Measurements from ENCODE around the gene PGRMC2. TPM values are rescaled to one million over a fixed set of nuclear protein-coding genes. Genes with fewer than 3 reads are reported as not detected.

PGRMC2 gene
- total and polyA plus RNA-seq, 2 donors (not counting 1 experiment from before 2014, with no cell fraction given): 4.7 to 30.7 TPM

- WGBS (ENCODE audit: insufficient coverage): 56% methylated on average over 1 of the region's 2 CpGs
- no peaks in the 10 kb centered on the region for H3K9me3 ChIP-seq (ENCODE audit: control extremely low read depth in 1 of 3, control insufficient read depth in 2 of 3, insufficient read depth in 1 of 3, low read length in 2 of 3)
- ATAC-seq (ENCODE audit: low read depth) (no peak), DNase-seq (no peak)
- H3K9ac ChIP-seq (ENCODE audit: low read length): no peak overlapping the region
- ChIA-PET POLR2A (interaction anchor here (0.6 kb wide), 1 partner anchor 248 kb away, joined by 5 read pairs; no protein-coding TSS in a partner anchor), CTCF (no interaction called here)
- Mint-ChIP-seq H3K27me3 (no peaks in the 10 kb centered on the region), H3K9me3 (ENCODE audit: insufficient read depth) (peaks cover 3% of the 10 kb centered on the region), H3K27ac (no peak overlapping the region), H3K4me1 (no peaks in the 10 kb centered on the region), H3K4me3 (no peak overlapping the region)
- H3K27ac ChIP-seq (ENCODE audit: low read length in 2 of 2): no peak overlapping the region
- H3K79me2 ChIP-seq (ENCODE audit: control insufficient read depth, insufficient read depth, low read length): no peaks in the 10 kb centered on the region
- no peak overlapping the region for H3K4me2 ChIP-seq (replicated peaks; ENCODE audit: low read depth, low read length, poor library complexity, severe bottlenecking)
- H4K20me1 ChIP-seq (ENCODE audit: control insufficient read depth, insufficient read depth, low read length, poor library complexity, severe bottlenecking): no peaks in the 10 kb centered on the region
- intact Hi-C loops (cut with micrococcal nuclease): no loop called here
- no peaks in the 10 kb centered on the region for H3K27me3 ChIP-seq (replicated peaks in 1 of 4; ENCODE audit: control extremely low read depth in 1 of 4, control insufficient read depth in 3 of 4, insufficient read depth in 4 of 4, low read length in 3 of 4)
- no peak overlapping the region for H2AFZ ChIP-seq (ENCODE audit: insufficient read depth, low read depth, low read length, poor library complexity, severe bottlenecking)
- H3K4me3 ChIP-seq (ENCODE audit: control extremely low read depth in 1 of 5, extremely low read depth in 1 of 5, insufficient read depth in 1 of 5, low read depth in 2 of 5, low read length in 4 of 5): no peak overlapping the region
- H3K36me3 ChIP-seq (replicated peaks in 1 of 2; ENCODE audit: control extremely low read depth in 1 of 2, control insufficient read depth in 1 of 2, extremely low read depth in 1 of 2, insufficient read depth in 2 of 2, low read length in 1 of 2): no peaks in the 10 kb centered on the region
- no peaks in the 10 kb centered on the region for H3K4me1 ChIP-seq (ENCODE audit: control insufficient read depth in 2 of 2, insufficient read depth in 2 of 2, low read length in 2 of 2)
- TF ChIP-seq EZH2 (IDR thresholded peaks at IDR 0.05; ENCODE audit: borderline replicate concordance, insufficient read depth, low read depth, low read length, poor library complexity, severe bottlenecking): no peak
- no peak for TF ChIP-seq CTCF (IDR thresholded peaks at IDR 0.05)
Observed at GRCh38 chr4:128227991-128228571, 59.5 kb downstream of the PGRMC2 start.

GRCh38 chr4:128225148-128225547, 62.5 kb downstream of the PGRMC2 start:
- no peaks in the 10 kb centered on the region for H3K4me1 ChIP-seq (ENCODE audit: control insufficient read depth in 2 of 2, insufficient read depth in 2 of 2, low read length in 2 of 2)
- no peak overlapping the region for H2AFZ ChIP-seq (ENCODE audit: insufficient read depth, low read depth, low read length, poor library complexity, severe bottlenecking)
- no peaks in the 10 kb centered on the region for H4K20me1 ChIP-seq (ENCODE audit: control insufficient read depth, insufficient read depth, low read length, poor library complexity, severe bottlenecking)
- WGBS (ENCODE audit: insufficient coverage): no CpG with 5 or more reads among the region's 2 CpGs
- H3K36me3 ChIP-seq (replicated peaks in 1 of 2; ENCODE audit: control extremely low read depth in 1 of 2, control insufficient read depth in 1 of 2, extremely low read depth in 1 of 2, insufficient read depth in 2 of 2, low read length in 1 of 2): no peaks in the 10 kb centered on the region
- intact Hi-C loops (cut with micrococcal nuclease): no loop called here
- Mint-ChIP-seq H3K4me1 (no peaks in the 10 kb centered on the region), H3K27ac (no peak overlapping the region), H3K27me3 (no peaks in the 10 kb centered on the region), H3K4me3 (no peak overlapping the region), H3K9me3 (ENCODE audit: insufficient read depth) (peaks cover 3% of the 10 kb centered on the region)
- H3K4me2 ChIP-seq (replicated peaks; ENCODE audit: low read depth, low read length, poor library complexity, severe bottlenecking): no peak overlapping the region
- H3K9me3 ChIP-seq (ENCODE audit: control extremely low read depth in 1 of 3, control insufficient read depth in 2 of 3, insufficient read depth in 1 of 3, low read length in 2 of 3): no peaks in the 10 kb centered on the region
- H3K4me3 ChIP-seq (ENCODE audit: control extremely low read depth in 1 of 5, extremely low read depth in 1 of 5, insufficient read depth in 1 of 5, low read depth in 2 of 5, low read length in 4 of 5): no peak overlapping the region
- DNase-seq (no peak), ATAC-seq (ENCODE audit: low read depth) (no peak)
- no peak overlapping the region for H3K9ac ChIP-seq (ENCODE audit: low read length)
- TF ChIP-seq CTCF (IDR thresholded peaks at IDR 0.05): no peak
- TF ChIP-seq EZH2 (IDR thresholded peaks at IDR 0.05; ENCODE audit: borderline replicate concordance, insufficient read depth, low read depth, low read length, poor library complexity, severe bottlenecking): no peak
- no peak overlapping the region for H3K27ac ChIP-seq (ENCODE audit: low read length in 2 of 2)
- ChIA-PET POLR2A (no interaction called here), CTCF (interaction anchor here (0.6 to 1.7 kb wide), 2 partner anchors 33 to 68 kb away, joined by 4 to 6 read pairs; no protein-coding TSS in a partner anchor)
- H3K79me2 ChIP-seq (ENCODE audit: control insufficient read depth, insufficient read depth, low read length): no peaks in the 10 kb centered on the region
- H3K27me3 ChIP-seq (replicated peaks in 1 of 4; ENCODE audit: control extremely low read depth in 1 of 4, control insufficient read depth in 3 of 4, insufficient read depth in 4 of 4, low read length in 3 of 4): no peaks in the 10 kb centered on the region

Measured in B cell (primary cell).